ENCODE measurements around the gene KLHL33.

KLHL33 gene

DNA sequence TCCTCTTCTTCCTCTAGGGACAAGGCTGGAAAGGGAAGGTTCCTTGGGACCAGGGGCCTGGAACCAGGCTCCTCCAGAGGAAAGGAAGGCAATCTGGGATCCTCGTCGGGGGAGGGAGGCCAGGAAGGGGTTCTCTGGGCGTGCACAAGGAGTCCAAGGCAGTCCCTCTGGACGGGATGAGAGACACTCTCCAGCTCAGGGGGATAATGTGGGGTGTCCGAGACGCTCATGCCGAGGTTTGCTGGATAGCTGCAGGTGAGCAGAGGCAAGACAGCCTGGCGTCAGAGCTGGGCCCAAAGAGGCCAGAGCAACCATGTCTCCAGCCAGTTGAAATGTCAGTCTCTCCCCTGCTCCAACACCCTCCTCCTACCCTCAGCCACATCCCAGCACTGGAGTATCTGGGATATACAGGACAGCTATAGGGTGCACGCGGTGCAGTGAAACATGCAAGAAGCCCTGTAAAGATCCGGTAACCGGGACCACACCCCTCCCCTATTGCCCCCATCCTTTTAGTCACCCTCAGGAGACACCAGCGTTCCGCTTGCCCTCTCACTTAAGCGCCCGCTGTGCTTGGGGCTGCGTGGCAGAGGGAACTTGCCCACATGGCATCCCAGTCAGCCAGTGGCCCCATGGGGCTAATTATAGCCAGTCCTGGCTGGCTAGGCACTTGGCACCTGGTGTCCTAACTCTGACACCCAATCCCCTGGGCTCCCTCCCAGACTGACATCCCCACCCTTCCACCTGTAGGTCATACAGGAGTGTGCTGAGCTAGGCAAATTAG, at the start of gene KLHL33:
Gene KLHL33, minus strand, starts transcription at position 585 of the 781 bp plus-strand sequence. Its CDS starts 355 bp downstream, at position 230.
- TF ChIP-seq, protein P1, sequence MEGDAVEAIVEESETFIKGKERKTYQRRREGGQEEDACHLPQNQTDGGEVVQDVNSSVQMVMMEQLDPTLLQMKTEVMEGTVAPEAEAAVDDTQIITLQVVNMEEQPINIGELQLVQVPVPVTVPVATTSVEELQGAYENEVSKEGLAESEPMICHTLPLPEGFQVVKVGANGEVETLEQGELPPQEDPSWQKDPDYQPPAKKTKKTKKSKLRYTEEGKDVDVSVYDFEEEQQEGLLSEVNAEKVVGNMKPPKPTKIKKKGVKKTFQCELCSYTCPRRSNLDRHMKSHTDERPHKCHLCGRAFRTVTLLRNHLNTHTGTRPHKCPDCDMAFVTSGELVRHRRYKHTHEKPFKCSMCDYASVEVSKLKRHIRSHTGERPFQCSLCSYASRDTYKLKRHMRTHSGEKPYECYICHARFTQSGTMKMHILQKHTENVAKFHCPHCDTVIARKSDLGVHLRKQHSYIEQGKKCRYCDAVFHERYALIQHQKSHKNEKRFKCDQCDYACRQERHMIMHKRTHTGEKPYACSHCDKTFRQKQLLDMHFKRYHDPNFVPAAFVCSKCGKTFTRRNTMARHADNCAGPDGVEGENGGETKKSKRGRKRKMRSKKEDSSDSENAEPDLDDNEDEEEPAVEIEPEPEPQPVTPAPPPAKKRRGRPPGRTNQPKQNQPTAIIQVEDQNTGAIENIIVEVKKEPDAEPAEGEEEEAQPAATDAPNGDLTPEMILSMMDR (IDR thresholded peaks at IDR 0.05; ENCODE audit: unreplicated experiment in 3 of 3), result no peak
- H3K27me3 Mint-ChIP-seq (ENCODE audit: low read depth), result peaks cover 38% of the 10 kb centered on the region
- no peak within 1 kb of the TSS for H3K27ac Mint-ChIP-seq
- no peaks in the 10 kb centered on the region for H3K4me1 Mint-ChIP-seq
- peak within 1 kb of the TSS; percentile 40 to 62 (median 47) for H3K4me3 Mint-ChIP-seq
- H3K36me3 Mint-ChIP-seq (ENCODE audit: low read depth), result no peaks in the 10 kb centered on the region
- no peaks in the 10 kb centered on the region for H3K9me3 Mint-ChIP-seq

GRCh38 chr14:20482382-20482781, 46.4 kb upstream of the KLHL33 start:
- Mint-ChIP-seq H3K4me1 (no peaks in the 10 kb centered on the region), H3K4me3 (no peak overlapping the region), H3K9me3 (no peaks in the 10 kb centered on the region), H3K36me3 (ENCODE audit: low read depth) (peaks cover 3% of the 10 kb centered on the region), H3K27me3 (ENCODE audit: low read depth) (no peaks in the 10 kb centered on the region), H3K27ac (no peak overlapping the region)
- TF ChIP-seq, protein P1 (IDR thresholded peaks at IDR 0.05; ENCODE audit: unreplicated experiment in 3 of 3), result no peak

DNA sequence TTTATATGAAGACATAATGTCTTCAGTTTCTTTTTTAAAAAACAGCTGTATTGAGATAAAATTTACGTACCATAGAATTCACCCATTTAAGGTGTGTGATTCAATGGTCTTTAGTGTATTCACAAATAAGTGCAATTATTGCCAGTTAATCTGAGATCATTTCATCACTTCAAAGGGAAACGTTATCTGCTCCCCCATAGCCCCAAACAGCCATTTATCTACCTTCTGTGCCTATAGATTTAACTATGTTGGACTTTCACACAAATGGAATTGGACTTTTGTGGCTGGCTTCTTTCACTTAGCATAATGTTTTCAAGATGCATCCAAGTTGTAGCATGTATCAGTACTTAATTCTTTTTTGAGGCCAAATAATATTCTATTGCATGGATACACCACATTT, 42.9 kb upstream of the KLHL33 start:
- Mint-ChIP-seq H3K9me3 (no peaks in the 10 kb centered on the region), H3K36me3 (ENCODE audit: low read depth) (peaks cover 25% of the 10 kb centered on the region), H3K27ac (no peak overlapping the region), H3K4me1 (no peaks in the 10 kb centered on the region), H3K4me3 (no peak overlapping the region), H3K27me3 (ENCODE audit: low read depth) (no peaks in the 10 kb centered on the region)
- TF ChIP-seq, protein P1 (IDR thresholded peaks at IDR 0.05; ENCODE audit: unreplicated experiment in 3 of 3), result no peak

- TF ChIP-seq, protein P1 (IDR thresholded peaks at IDR 0.05; ENCODE audit: unreplicated experiment in 3 of 3), result no peak
- H3K9me3 Mint-ChIP-seq, result no peaks in the 10 kb centered on the region
Observed at GRCh38 chr14:20477211-20477876, 41.4 kb upstream of the KLHL33 start.

GRCh38 chr14:20476776-20477175, 40.8 kb upstream of the KLHL33 start:
- Mint-ChIP-seq H3K27ac (no peak overlapping the region), H3K36me3 (ENCODE audit: low read depth) (peaks cover 26% of the 10 kb centered on the region), H3K9me3 (no peaks in the 10 kb centered on the region), H3K4me1 (no peaks in the 10 kb centered on the region), H3K4me3 (no peak overlapping the region), H3K27me3 (ENCODE audit: low read depth) (peaks cover 2% of the 10 kb centered on the region)
- TF ChIP-seq, protein P1 (IDR thresholded peaks at IDR 0.05; ENCODE audit: unreplicated experiment in 3 of 3), result no peak

More at GRCh38 chr14:20477211-20477876, 41.4 kb upstream of the KLHL33 start:
- Mint-ChIP-seq H3K27ac (no peak overlapping the region), H3K27me3 (ENCODE audit: low read depth) (no peaks in the 10 kb centered on the region), H3K4me3 (no peak overlapping the region), H3K36me3 (ENCODE audit: low read depth) (peaks cover 26% of the 10 kb centered on the region), H3K4me1 (no peaks in the 10 kb centered on the region)

Measured in nephron (organoid).